ENCODE results near the gene CD79B. TPM values are rescaled to one million over a fixed set of nuclear protein-coding genes. Genes with fewer than 3 reads are reported as not detected.

The CD79B gene
- total RNA-seq, 1 donor: not detected

GRCh38 chr17:63934183-63935112 is 2.3 kb upstream of the CD79B start:
- no peak for DNase-seq (ENCODE audit: low read depth)
- TF ChIP-seq CTCF (IDR thresholded peaks at IDR 0.05; ENCODE audit: insufficient read depth, low read length): no peak
- no peak overlapping the region for H3K4me3 ChIP-seq (ENCODE audit: low read depth, low read length)

GRCh38 chr17:63933598-63933997 is 1.5 kb upstream of the CD79B start:
- no peak for TF ChIP-seq CTCF (IDR thresholded peaks at IDR 0.05; ENCODE audit: insufficient read depth, low read length)
- H3K4me3 ChIP-seq (ENCODE audit: low read depth, low read length): no peak overlapping the region
- DNase-seq (ENCODE audit: low read depth): no peak

DNA sequence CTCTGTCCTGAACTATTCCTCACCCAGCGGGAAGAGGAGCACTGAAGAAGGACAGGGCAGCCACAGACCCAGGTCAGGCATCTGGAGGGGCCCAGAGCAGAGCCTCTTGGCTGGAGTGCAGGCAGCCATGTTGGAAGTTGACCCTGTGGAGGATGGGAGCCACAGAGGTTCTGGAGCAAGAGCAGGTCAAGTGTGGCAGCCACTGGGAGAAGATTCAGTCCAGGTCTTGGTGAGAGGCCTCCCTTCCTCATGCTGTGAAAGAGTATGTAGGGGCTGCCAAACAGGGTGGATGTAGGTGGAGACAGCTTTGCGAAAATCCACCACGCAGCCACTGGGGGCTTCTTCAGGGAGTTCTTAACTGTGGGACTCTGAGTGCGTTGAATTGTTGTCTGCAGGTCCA is 590 bp upstream of the CD79B start:
- no peak overlapping the region for H3K4me3 ChIP-seq (ENCODE audit: low read depth, low read length)
- no peak for TF ChIP-seq CTCF (IDR thresholded peaks at IDR 0.05; ENCODE audit: insufficient read depth, low read length)
- no peak for DNase-seq (ENCODE audit: low read depth)

GRCh38 chr17:63930951-63931575 is 1.1 kb downstream of the CD79B start:
- no peak overlapping the region for H3K4me3 ChIP-seq (ENCODE audit: low read depth, low read length)
- no peak for TF ChIP-seq CTCF (IDR thresholded peaks at IDR 0.05; ENCODE audit: insufficient read depth, low read length)
- no peak for DNase-seq (ENCODE audit: low read depth)

DNA sequence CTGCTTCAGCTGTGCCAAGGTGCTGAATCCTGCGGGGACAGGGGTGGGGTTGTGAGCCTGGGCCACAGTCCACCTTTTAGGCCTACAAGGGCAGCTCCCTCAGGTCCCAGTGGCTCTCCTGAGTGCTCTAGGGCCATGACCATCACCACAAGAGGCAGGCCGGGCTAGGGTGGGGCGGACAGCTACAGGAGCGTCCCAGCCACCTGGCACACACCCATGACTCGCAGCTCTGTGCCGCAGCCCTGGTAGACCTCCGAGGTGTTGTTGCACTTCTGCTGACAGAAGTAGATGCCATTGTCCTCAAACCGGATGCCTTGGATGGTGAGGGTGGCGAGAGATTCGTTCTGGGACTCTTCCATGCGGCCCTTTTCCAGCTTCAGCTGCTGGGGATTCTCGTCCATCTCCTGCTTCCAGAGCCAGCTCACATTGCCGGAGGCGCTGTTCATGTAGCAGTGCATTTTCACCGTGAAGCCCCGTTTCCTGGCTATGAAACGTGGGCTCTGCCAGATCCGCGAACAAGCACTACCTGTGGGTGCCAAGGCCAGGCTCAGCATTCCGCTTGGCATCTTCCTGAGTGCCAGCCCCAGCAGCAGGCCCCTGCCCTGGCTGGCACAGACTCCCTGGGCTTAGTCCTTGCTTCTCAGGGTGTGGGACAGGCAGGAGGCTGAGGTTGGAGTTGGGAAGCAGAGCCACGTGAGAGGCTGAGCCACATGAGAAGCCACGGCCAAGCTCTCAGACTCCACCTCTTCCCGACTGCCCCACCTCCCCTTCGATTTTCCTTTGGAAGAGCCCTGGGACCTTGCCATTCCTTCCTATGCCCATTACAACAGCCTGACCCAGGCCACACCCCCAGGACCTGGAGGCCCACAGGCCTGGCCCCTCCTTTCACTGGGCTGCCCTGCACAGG is 2.0 kb downstream of the CD79B start:
- peak; percentile 40 for DNase-seq (ENCODE audit: low read depth)
- no peak for TF ChIP-seq CTCF (IDR thresholded peaks at IDR 0.05; ENCODE audit: insufficient read depth, low read length)
- H3K4me3 ChIP-seq (ENCODE audit: low read depth, low read length): no peak overlapping the region

DNA sequence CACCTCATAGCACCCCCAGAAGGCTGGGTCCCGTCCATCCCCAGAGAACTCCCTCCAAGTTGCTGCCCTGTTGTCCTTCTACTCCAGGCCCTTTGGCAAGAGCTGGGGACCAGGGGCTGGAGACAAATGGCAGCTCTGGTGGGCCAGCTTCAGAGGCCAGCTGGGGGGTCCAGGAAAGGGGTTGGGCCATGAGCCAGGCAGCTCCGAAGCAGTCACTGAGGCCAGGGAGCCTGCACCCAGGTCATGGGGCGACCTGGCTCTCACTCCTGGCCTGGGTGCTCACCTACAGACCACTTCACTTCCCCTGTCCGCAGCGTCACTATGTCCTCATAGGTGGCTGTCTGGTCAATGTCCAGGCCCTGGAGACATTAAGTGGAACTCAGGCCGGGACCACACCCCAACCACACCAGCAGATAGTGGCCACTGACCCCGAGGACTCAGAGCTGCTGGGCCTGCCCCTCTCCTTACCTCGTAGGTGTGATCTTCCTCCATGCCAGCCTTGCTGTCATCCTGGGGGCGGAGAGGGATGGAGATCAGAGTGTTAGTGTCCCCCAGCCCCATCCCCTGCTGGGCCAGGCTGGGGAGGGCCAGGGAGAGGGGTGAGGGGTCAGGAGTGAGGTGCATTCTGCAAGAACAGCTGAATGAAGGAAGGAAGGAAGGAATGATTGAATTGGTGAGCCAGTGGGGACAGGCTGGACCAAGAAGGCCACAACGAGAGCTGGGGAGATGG is 3.0 kb downstream of the CD79B start:
- H3K4me3 ChIP-seq (ENCODE audit: low read depth, low read length): no peak overlapping the region
- no peak for TF ChIP-seq CTCF (IDR thresholded peaks at IDR 0.05; ENCODE audit: insufficient read depth, low read length)
- no peak for DNase-seq (ENCODE audit: low read depth)
